ACHN (cell line): ENCODE measurements around the gene IQSEC3.
A peak's percentile ranks its signal among the peaks of the same experiment; 100 is the strongest.
"Not testable (repeated sequence)": the region's sequence is repeated elsewhere in the genome, so short reads cannot be mapped to it uniquely, and the experiment has no call there.

ENCODE experiments used
- DNase-seq: peaks from one replicate; pipeline ENCODE4 v3.0.0-alpha.2; 2015
- in situ Hi-C: cut with HindIII; loops from 2 replicates; pipeline ENCODE4 v1.10.0; 2017; ENCODE audit warnings: low sequenced_read_pairs, low pct_ligation_motif_present, low pct_unique_long_range_greater_than_20kb

The IQSEC3 gene

DNA sequence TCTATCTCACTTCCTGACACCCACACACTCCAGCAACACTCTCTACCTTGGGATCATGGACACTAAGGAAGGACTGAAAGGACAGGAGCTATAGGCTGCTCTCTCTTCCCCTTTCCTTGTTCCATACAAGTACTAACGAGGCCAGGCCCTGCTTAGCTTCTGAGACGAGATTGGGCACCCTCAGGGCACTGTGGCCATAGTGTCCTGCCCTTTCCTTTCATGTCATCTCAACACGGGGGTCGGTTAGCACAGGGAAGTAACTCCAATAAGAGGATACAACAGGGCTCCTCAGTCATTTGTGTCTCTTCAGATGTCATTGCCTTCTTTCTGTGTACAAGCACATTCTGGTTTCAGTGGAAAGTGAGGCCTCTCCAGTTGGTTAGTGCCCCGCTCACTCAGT is 15.5 kb upstream of the IQSEC3 start:
- in situ Hi-C loops, DNase-seq: not testable (repeated sequence)

DNA sequence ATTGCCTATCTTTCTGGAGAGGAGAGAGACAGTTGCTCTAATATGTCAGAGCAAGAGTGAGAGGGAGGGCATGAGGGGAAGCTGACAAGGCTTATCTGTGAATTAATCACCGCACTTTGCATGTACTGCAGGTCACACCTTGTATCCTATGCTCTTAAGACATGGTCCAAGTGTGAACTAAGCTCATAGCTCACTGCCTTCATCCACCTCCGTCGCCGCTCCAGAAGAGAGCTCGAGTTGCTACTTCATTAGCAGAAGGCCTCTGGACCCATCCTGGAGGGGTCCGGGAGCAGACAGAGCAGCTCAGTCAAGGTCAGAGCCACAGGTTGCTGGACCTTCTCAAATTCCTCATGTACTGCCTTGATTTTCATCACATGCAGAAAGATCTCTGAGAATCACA is 14.6 kb upstream of the IQSEC3 start:
- DNase-seq, result peak; percentile 0
- in situ Hi-C loops, result not testable (repeated sequence)

- in situ Hi-C loops, DNase-seq: not testable (repeated sequence)
Observed at GRCh38 chr12:52902-53734, 13.4 kb upstream of the IQSEC3 start.

GRCh38 chr12:53735-54730 is 12.5 kb upstream of the IQSEC3 start:
- no peak for DNase-seq
- in situ Hi-C loops, result no loop called here

DNA sequence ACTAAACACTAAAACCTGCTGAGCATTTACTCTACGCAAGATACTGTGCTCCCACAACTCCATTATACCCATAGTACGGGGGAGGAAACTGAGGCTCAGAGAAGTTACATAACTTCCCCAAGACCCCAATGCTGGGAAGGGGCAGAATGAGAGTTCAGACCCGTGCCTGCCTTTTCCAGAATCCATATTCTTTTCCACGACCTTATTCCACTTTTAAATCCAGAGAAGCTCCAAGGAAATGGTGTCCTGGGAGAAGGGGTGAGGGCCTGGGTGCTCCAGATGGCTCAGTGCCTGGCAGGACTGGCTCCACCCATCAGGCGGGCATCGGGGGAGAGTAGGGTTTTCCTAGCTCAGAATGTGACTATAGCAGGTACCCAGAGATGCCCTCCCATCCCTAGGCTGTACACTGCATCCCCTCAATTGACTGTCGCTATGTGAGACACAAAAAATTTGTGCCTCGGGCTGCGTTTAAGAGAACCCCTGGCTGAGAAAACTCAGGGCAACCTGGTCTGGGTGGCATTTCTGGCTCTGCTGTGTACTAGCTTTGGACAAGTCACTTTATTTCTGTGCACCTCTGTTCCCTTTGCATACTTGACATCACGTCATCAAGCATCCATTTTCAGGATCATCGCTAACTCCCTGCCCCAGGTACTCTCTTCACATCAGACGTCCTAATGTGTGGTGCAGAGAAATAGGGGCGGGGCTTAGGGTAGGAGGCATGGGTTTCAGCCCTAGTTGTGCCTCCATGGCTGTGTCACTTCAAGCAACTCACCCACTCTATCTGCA is 11.6 kb upstream of the IQSEC3 start:
- DNase-seq, result no peak
- in situ Hi-C loops, result no loop called here

- no peak for DNase-seq
- in situ Hi-C loops, result no loop called here
Observed at GRCh38 chr12:56683-57346, 9.8 kb upstream of the IQSEC3 start.

- in situ Hi-C loops, result no loop called here
- DNase-seq, result no peak
Observed at GRCh38 chr12:57539-57938, 9.0 kb upstream of the IQSEC3 start.

- in situ Hi-C loops, result no loop called here
- DNase-seq, result no peak
Observed at GRCh38 chr12:58832-59231, 7.7 kb upstream of the IQSEC3 start.

- DNase-seq, in situ Hi-C loops: not testable (repeated sequence)
Observed at GRCh38 chr12:61845-62244, 4.7 kb upstream of the IQSEC3 start.

DNA sequence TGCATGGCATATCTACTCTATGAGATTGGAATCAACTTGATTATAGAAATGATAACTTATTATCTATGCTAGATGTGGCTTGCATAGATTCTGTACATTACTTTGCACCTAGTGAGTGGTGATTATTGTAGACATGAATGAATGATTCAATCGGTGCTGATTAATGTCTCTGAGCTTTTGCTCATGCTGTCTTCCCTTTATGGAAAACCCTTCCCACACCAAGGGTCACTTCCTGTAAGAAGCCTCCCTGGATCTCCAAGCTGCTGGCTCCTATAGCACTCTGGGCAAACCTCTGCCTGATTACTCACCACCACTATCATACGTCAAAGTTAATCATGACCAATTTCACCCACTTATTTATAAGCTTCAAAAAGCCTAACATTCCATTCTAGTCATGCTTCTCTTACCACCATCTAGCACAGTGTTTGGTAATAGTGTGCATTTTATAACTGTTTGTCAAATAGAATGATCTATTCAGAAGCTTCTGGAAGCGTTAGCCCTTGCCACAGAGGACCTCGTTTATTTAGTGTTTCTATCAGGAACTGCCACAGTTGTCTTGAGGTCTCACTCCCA is 990 bp upstream of the IQSEC3 start:
- in situ Hi-C loops, result not testable (repeated sequence)
- DNase-seq, result peak; percentile 55

DNA sequence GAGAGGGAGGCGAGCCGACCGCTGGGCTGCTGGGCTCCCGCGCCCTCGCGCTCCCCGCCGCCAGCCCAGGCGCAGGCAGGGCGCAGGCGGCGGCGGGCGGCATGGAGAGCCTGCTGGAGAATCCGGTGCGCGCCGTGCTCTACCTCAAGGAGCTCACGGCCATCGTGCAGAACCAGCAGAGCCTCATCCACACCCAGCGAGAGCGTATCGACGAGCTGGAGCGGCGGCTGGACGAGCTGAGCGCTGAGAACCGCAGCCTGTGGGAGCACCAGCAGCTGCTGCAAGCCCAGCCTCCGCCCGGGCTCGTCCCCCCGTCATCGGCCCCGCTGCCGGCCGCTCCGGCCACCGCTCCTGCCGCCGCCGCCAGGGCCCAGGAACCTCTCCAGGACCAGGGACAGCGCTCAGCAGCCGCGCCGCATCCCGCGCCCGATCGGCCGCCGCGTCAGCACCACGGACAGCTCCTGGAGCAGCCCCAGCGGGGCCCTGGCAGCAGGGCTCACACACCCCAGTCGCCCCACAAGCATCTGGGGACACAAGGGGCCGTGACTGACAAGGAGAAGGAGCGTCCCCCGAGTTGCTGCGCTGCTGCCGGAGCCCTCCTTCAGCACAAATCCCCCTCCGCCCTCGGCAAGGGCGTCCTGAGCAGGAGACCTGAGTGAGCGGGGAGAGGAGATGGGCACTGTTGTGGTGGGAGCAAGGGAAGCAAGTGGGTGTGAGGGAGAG is 376 bp downstream of the IQSEC3 start:
- in situ Hi-C loops, result not testable (repeated sequence)

GRCh38 chr12:69677-70076 is 3.1 kb downstream of the IQSEC3 start:
- in situ Hi-C loops, DNase-seq: not testable (repeated sequence)

More for the DNA sequence above, 376 bp downstream of the IQSEC3 start:
- DNase-seq, result peak; percentile 39

GRCh38 chr12:70541-70940 is 4.0 kb downstream of the IQSEC3 start:
- in situ Hi-C loops, DNase-seq: not testable (repeated sequence)

GRCh38 chr12:72018-72417 is 5.5 kb downstream of the IQSEC3 start:
- in situ Hi-C loops, DNase-seq: not testable (repeated sequence)

DNA sequence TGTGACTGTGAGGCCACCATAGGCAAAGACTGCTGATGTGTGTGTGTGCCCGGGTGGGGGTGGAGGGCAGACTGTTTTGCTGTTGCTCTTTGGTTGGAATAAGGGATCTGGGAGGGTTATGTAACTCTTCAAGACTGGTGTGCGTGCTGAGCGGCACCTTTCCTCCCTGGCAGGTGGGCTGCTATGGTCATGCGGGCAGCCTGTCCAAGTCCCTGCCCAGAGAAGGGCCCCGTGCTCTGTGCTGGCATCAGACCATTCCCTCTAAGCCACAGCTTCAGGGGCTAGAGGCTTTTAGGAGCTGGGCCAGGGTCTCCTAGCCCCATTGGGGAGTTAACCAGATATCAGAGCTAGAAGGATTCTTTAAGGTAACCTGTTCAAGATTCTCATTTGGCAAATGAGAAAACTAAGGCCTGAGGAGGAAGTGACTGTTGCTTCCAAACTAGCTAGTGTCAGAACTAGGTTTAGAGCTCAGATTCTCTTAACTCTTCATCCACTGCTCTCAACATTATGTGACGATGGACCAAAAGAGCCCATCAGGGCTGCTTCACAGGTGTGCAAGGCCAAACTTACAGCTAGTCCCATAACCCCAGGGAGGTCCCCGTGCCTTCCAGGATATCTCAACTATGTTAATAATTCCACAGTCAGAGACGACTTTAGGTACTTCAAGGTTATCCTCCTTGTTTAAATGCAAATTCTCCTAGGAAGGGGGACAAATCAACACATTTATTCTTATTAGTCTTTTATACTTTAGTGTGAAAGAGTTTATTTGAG is 8.0 kb downstream of the IQSEC3 start:
- in situ Hi-C loops, DNase-seq: not testable (repeated sequence)

DNA sequence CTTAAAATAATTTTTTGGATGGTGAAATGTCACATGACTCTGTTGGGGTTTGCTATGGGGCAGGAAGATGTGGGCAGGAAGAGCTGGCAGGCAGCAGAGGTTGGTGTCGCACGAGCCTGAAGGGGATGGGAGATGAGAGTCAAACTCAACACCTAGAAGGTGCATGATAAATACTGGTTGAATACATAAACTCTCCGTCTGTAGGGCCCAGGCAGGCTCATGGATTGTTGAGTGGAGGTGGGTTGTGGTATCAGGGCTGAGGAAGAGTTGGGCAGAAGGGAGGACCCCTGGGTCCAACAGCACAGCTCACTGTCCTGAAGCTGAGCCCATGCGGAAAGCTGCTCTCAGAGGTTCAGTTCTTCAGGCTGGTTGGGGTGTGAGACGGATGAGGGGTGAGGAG is 9.0 kb downstream of the IQSEC3 start:
- in situ Hi-C loops, result not testable (repeated sequence)

More for the DNA sequence above, 9.0 kb downstream of the IQSEC3 start:
- not testable (repeated sequence) for DNase-seq
